Neural crest cell (in vitro differentiated cells): Measurements from ENCODE around the gene SH3RF3. TPM values are rescaled to one million over a fixed set of nuclear protein-coding genes. Genes with fewer than 3 reads are reported as not detected.

Experiments used
- DNase-seq: peaks from one replicate; pipeline ENCODE4 v3.0.0; 2021; ENCODE audit warnings: low read depth, mixed read lengths, low spot score
- H3K27ac Mint-ChIP-seq: one replicate; pipeline ENCODE4 v1.8.0; 2021; ENCODE audit warnings: mild to moderate bottlenecking, mixed read lengths; ENCODE audit not compliant: unreplicated experiment
- H3K27me3 Mint-ChIP-seq: 2 replicates; pipeline ENCODE4 v1.8.0; 2021; ENCODE audit warnings: low read depth, mild to moderate bottlenecking, mixed read lengths
- H3K36me3 Mint-ChIP-seq: 2 replicates; pipeline ENCODE4 v1.8.0; 2021; ENCODE audit warnings: low read depth, mild to moderate bottlenecking, mixed read lengths
- H3K4me1 Mint-ChIP-seq: 2 replicates; pipeline ENCODE4 v1.8.0; 2021; ENCODE audit warnings: mixed read lengths
- H3K4me3 Mint-ChIP-seq: one replicate; pipeline ENCODE4 v1.8.0; 2021; ENCODE audit warnings: mild to moderate bottlenecking, mixed read lengths
- H3K9me3 Mint-ChIP-seq: 2 replicates; pipeline ENCODE4 v1.8.0; 2021; ENCODE audit warnings: mixed read lengths
- CTCF ChIP-seq: fragments of 200-600 bp; sonication (generic); conservative IDR thresholded peaks from 2 replicates; pipeline ENCODE4 v1.5.0; 2021; ENCODE audit warnings: antibody characterized with exemption, mild to moderate bottlenecking
- total RNA-seq: library from RNA; stranded (reverse); gene quantifications from 2 replicates; pipeline ENCODE4 v1.2.1, GENCODE V29; 2021

SH3RF3 gene
- total RNA-seq, 1 donor from 2014 or later: 0.70 TPM

- no peak for DNase-seq
- no peaks in the 10 kb centered on the region for H3K36me3 Mint-ChIP-seq
Measured at GRCh38 chr2:109347626-109348025, 218.6 kb downstream of the SH3RF3 start.

GRCh38 chr2:109348190-109348589, 219.2 kb downstream of the SH3RF3 start:
- H3K4me3 Mint-ChIP-seq: no peak overlapping the region
- no peaks in the 10 kb centered on the region for H3K36me3 Mint-ChIP-seq
- H3K27me3 Mint-ChIP-seq: peaks cover 4% of the 10 kb centered on the region
- no peak for TF ChIP-seq CTCF
- H3K4me1 Mint-ChIP-seq: peaks cover 32% of the 10 kb centered on the region
- no peak overlapping the region for H3K27ac Mint-ChIP-seq
- no peaks in the 10 kb centered on the region for H3K9me3 Mint-ChIP-seq
- no peak for DNase-seq

More at GRCh38 chr2:109347626-109348025, 218.6 kb downstream of the SH3RF3 start:
- H3K9me3 Mint-ChIP-seq: no peaks in the 10 kb centered on the region
- H3K27me3 Mint-ChIP-seq: peaks cover 4% of the 10 kb centered on the region
- no peak overlapping the region for H3K27ac Mint-ChIP-seq
- peaks cover 36% of the 10 kb centered on the region for H3K4me1 Mint-ChIP-seq
- H3K4me3 Mint-ChIP-seq: no peak overlapping the region
- TF ChIP-seq CTCF: no peak

GRCh38 chr2:109348671-109349502, 219.9 kb downstream of the SH3RF3 start:
- no peaks in the 10 kb centered on the region for H3K36me3 Mint-ChIP-seq
- no peak overlapping the region for H3K27ac Mint-ChIP-seq
- no peak for DNase-seq
- H3K4me3 Mint-ChIP-seq: no peak overlapping the region
- H3K27me3 Mint-ChIP-seq: peaks cover 4% of the 10 kb centered on the region
- peaks cover 28% of the 10 kb centered on the region for H3K4me1 Mint-ChIP-seq
- TF ChIP-seq CTCF: no peak
- no peaks in the 10 kb centered on the region for H3K9me3 Mint-ChIP-seq

- Mint-ChIP-seq H3K4me3 (no peak overlapping the region), H3K27me3 (no peaks in the 10 kb centered on the region), H3K27ac (peak overlapping the region; percentile 13), H3K9me3 (peaks cover 5% of the 10 kb centered on the region), H3K4me1 (peaks cover 28% of the 10 kb centered on the region), H3K36me3 (no peaks in the 10 kb centered on the region)
- DNase-seq: no peak
- no peak for TF ChIP-seq CTCF
Measured at GRCh38 chr2:109349503-109350465, 220.8 kb downstream of the SH3RF3 start.

GRCh38 chr2:109350526-109350925, 221.5 kb downstream of the SH3RF3 start:
- Mint-ChIP-seq H3K4me3 (no peak overlapping the region), H3K36me3 (no peaks in the 10 kb centered on the region), H3K4me1 (peaks cover 28% of the 10 kb centered on the region), H3K27me3 (no peaks in the 10 kb centered on the region), H3K9me3 (peaks cover 6% of the 10 kb centered on the region), H3K27ac (peak overlapping the region; percentile 23)
- no peak for TF ChIP-seq CTCF
- DNase-seq: no peak
